Heart left ventricle (tissue), 13 donors: ENCODE results near the gene ANKLE1.

Experiments
- POLR2A ChIP-seq, 2 donors: fragments of 450-650 bp; IDR thresholded peaks; one replicate each; pipeline ENCODE4 v1.6.1; 2017; ENCODE audit warnings: antibody characterized with exemption in 2 of 2, mild to moderate bottlenecking in 2 of 2, moderate library complexity in 2 of 2
- TF ChIP-seq, protein P1 (sequence below), 12 donors: fragments of 200-600 bp; sonication (generic) in 4 of 12; IDR thresholded peaks; one replicate each; pipeline versions ENCODE4 v1.5.0 to v1.8.0; 2018 to 2022; ENCODE audit warnings: antibody characterized with exemption in 12 of 12, mild to moderate bottlenecking in 5 of 12
- donor health status: ischemic (EF 13 %, LVEDD 7.1; RV severe dilation, severe dysfunction).
- donor health status: DM: no; HTN: yes; CAD: no.
- donor health status: DM: no; HTN: no; CAD: no.
- donor health status: ischemic (EF 25% LVEDD 6.9; RV normal size, moderate dysfunction).
- donor health status: ischemic (EF 25% LVEDD 5.7; RV mildly dilated, moderate dysfunction).
- donor health status: ischemic (EF 35%, LVEDD 5.7; RV mildly dilated, moderate dysfunction).
- donor health status: nonischemic (EF 11% LVEDD 7.7; RV severe dilation, severe dysfunction).
- donor health status: DM: yes; HTN: yes; CAD: no.
- donor health status: PGD.
- donor health status: ischemic (EF 29% LVEDD 5.4; RV normal size, mild dysfunction).
- donor health status: nonischemic (EF 23%, LVEDD 6.1; RV moderate dilation, normal function).

DNA sequence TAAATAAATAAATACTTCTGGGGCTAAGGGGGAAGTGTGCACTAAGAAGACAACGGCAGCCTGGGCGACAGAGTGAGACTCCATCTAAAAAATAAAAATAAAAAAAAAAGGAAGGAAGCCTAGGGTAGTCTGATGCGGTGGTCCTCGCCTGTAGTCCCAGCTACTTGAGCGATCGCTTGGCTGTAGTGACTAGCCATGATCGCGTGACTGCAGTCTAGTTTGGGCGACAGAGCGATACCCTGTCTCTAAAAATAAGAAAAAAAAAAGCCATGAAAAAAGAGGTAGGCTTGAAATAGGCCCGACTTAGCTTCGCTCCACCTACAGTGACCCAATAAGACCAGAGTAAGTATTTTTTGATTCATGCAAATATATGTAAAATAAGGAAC, 15.1 kb upstream of the ANKLE1 start:
- TF ChIP-seq, protein P1, sequence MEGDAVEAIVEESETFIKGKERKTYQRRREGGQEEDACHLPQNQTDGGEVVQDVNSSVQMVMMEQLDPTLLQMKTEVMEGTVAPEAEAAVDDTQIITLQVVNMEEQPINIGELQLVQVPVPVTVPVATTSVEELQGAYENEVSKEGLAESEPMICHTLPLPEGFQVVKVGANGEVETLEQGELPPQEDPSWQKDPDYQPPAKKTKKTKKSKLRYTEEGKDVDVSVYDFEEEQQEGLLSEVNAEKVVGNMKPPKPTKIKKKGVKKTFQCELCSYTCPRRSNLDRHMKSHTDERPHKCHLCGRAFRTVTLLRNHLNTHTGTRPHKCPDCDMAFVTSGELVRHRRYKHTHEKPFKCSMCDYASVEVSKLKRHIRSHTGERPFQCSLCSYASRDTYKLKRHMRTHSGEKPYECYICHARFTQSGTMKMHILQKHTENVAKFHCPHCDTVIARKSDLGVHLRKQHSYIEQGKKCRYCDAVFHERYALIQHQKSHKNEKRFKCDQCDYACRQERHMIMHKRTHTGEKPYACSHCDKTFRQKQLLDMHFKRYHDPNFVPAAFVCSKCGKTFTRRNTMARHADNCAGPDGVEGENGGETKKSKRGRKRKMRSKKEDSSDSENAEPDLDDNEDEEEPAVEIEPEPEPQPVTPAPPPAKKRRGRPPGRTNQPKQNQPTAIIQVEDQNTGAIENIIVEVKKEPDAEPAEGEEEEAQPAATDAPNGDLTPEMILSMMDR (IDR thresholded peaks at IDR 0.05) = no peak
- TF ChIP-seq POLR2A (IDR thresholded peaks at IDR 0.05) = no peak
